NCI-H446 treated with DMSO at 0.1 percent for 48 hours (cell line): ENCODE results near the gene DGKB.
A peak's percentile ranks its signal among the peaks of the same experiment; 100 is the strongest.

Experiments
- DNase-seq: peaks from one replicate; lab custom pipeline; 2025; lab: John Stamatoyannopoulos, UW

Gene DGKB

DNA sequence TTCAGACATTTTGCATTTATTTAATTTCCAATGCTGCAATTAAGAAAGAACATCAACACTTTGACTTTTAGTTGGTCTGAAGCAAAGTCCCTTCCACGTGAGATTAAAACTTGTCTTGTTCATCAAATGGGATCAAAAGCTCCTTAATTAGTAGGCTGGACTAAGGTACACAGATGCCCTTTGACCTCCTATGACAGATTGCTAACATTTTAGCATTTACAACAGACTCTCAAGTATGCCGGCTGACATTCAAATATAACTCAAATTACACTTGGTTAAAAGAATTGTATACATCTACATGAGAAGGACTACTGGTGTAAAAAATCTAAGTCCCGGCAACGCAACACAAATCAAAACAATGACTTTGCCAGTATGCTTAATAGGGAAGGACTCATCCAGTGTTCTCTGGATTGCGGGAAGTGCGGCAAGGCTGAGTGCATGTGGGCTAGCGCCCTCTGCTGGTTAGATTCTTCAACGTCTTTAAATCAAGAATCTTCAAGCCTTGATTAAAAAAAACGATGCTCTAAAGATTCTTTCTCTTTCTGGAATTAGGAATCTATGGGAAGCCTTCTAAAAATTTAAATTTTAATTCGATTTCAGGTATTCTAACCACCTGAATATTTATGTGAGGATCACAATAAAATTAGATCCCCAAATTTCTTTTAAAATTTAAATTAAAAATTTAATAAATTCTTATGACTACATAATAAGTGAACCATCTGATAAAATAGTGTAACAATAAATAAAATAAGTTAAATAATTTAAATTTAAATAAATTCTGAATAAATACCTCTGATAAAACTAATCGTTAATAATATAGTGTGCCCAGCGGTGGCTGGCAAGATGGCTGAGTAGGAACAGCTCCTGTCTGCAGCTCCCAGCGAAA is 444.7 kb downstream of the DGKB start:
- peak; percentile 73 for DNase-seq

DNA sequence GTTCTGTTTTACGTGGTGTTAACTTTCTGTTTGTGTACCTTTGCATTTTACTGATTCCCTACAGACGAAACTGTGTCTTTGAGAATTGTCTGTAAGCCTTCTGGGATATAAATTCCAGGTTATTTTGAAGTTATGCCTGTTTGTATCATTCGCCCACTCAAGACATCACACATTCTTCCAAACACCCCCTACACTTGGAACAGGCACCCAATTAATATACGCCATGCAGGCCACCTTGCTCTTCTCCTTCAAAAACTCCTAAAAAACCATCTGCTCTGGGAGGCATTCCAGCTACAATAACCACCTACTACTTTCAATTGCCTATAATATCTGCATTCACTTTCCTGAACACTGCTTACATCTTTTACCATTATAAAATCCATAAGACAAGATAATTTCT is 453.3 kb downstream of the DGKB start:
- no peak for DNase-seq

GRCh38 chr7:14446829-14447228 is 455.7 kb downstream of the DGKB start:
- no peak for DNase-seq

GRCh38 chr7:14446219-14446618 is 456.3 kb downstream of the DGKB start:
- no peak for DNase-seq

- no peak for DNase-seq
These were observed 464.2 kb downstream of the DGKB start for GRCh38 chr7:14438366-14438765.

DNA sequence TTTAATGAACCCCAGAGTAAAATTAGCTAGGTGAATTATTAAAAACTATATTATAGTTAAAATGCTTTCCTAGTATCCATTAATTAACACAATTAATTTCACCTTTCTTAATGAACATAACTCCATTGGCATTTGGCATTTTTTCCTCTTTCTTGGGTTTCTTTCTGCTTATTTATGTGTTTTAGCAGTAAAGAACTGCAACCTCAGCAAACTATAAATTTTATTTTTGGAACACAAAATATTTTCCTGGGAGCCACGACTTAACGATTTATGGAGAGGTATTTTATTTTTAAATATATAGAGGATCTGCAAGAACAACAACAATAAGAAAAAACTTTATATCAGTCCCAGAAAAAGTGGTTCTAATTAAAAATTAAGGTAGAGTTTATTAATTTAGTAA is 465.7 kb downstream of the DGKB start:
- no peak for DNase-seq

DNA sequence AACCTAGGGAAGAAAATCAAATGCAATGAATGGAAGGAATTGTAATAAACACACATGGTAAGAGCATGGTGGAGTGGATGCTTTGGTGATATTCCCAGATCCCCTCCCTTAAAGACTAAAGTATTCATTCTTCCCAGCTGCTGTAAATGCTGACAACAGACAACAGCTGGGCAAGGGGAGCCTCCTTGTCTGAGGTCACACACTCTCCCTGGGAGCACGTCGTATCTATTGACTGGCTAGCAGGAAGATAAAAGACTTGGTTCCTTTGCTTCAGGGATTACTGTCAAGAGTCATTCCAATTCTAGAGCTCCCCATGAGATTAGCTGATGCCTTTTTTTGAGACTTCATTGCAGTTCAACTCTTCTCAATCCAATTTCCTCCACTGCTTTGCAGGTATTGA is 469.6 kb downstream of the DGKB start:
- no peak for DNase-seq

DNA sequence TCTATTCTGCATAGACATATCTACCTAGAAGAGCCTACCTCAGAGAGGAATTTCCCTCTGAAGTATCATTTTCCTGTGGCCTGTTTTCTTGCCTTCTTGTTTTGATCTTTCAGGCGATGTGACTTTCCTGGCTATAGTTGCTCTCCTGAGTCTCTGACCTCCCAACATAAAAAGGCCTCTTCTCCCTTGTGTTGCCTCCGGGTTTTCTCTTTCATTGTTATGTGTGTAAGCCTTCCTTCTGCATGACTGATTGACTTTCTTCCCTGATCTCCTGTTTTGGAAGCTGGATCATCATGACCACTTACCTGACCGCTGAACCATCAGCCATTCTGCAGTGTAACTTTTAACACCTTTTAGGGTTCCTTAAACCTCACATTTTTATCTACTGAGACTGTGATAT is 471.6 kb downstream of the DGKB start:
- no peak for DNase-seq

- DNase-seq: no peak
These were observed 477.0 kb downstream of the DGKB start for GRCh38 chr7:14425559-14425958.

DNA sequence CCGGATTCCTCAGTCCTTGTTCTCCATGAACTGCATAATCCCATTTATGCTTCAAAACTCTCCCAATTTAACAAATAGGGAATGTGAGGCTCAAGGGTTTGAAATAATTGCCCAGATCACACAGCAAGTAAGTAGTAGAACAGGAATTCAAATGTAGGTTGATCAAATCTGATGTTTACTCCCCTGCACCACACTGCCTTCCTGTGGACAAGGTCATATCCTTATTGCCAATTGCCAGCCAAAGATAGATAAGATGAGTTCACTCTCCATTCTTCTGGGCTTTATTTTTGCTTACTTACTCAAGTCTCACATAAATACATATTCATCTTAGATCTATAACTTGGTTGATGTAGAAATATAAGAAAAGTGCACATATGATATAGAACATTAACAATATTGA is 477.9 kb downstream of the DGKB start:
- DNase-seq: no peak

- DNase-seq: no peak
These were observed 481.8 kb downstream of the DGKB start for GRCh38 chr7:14420768-14421167.

DNA sequence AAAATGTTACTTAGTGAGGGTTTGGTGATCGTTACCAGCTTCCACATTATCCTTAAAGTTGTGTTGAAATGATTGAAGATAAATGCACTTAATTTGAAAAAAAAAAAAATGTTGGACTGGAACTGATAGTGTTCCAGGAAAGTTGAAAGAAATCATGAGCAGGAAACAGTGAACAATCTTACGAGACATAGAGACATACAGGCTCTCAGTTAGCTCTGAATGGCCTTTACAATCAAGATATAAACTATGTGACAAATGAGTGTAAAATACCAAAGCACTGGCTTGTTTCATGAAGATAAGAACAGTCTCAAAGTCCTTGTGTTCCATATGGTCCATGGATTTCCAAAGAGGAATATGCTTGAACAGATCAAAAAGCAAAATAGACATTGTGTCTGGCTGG is 483.0 kb downstream of the DGKB start:
- DNase-seq: no peak

DNA sequence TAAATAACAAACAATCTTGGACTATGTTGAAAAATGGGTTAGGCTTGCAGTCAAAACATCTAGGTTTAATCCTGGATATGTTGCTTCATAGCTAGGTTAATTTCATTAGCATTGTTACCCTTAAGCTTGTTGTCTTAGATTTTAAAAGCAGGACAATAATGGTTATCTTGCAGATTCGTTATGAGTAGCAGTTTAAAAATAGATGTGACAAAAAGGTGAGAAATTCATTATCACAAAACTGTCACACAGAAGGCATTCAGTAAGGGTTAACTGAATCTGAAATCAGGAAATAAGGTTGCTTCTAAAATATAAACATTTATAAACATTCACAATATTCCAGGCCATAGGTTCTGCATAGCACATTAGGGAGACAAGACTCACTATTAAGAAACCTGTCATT is 483.9 kb downstream of the DGKB start:
- DNase-seq: no peak

- DNase-seq: no peak
These were observed 488.1 kb downstream of the DGKB start for GRCh38 chr7:14414274-14414986.

DNA sequence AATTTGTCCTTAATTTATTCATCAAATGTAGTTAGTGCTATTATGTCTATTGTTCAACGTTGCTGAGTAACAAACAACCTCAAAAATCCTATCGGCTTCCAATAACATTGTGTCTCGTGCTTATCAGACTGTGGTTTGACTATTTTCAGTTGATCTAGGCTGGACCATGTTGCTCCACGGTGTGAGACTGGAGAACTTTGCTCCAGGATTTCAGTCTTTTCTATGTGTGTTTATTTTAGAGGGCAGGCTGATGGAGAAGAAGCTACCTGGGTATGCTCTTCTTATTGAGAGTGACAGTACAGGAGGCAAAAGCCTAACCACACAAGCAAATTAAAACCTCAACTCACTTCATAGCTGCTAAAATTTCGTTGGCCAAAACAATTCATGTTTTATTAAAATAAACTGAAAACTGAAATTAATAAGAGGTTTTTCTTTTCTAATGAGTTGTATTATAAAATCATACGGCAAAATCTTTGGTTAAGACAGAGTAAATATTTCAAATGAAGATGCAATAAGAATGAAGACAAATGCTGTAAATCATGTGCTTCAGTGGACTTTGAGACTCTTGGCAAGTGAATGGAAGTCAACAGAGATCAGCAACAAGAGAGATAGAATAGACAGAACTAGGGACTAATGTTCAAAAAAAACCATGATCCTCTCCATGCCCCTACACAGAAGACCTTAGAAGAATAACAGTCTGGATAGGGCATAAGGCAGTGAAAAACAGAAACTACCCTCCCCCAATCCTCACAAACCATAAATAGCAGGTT is 495.1 kb downstream of the DGKB start:
- DNase-seq: no peak

GRCh38 chr7:14403587-14403986 is 499.0 kb downstream of the DGKB start:
- no peak for DNase-seq

DNA sequence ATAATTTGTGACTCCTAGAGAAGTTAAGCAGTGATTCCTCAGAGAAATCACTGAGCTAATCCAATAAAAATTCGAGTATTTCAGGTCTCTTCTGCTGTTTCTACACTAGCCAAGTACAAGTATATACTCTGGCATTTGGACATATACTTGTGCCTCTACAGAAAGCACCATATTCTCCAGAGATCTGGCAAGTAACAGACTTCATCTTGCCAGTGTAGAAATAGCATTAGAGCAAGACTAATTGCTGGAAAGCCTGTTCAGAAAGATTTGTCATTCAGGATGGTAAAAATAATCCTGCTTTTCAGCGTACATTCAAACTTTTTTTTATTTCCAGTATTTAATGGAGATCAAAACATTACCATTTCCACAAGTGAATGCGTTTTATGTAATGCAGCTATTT is 502.3 kb downstream of the DGKB start:
- DNase-seq: peak; percentile 48

DNA sequence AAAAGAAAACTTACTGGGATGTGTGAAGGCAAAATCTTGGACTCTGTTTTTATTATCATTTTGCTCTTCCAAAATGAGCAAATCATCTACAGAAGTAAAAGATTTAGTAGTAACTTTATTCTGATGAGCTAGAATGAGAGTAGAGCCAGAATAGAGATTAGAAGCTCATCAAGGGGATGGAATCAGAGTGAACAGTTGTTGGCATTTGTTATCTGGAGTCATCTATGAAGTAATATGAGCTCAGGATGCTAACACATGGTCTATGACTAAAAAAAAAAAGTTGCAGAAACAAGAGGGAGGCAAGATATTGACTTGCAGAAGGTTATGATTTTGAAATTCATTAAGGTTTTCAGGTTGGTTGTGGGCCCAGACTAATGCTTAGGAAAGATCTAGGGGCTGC is 504.0 kb downstream of the DGKB start:
- no peak for DNase-seq

DNA sequence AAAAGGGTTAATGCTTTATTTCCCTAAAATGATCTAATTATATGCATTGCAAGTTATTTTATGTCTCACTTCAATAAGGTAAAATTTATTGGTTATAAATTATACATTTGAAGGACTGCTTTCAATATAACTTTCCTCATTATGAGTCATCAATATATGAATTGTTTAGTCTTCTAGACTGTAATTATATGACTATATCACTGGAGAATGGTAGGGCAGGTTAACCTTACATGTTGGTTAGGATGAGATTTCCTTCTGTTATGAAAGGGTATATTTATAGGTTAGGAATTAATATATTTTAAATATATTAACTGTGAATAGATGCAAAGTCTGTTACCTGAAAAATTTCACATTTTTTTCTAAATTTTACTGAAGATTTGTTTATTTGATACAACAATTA is 506.7 kb downstream of the DGKB start:
- DNase-seq: no peak

- DNase-seq: no peak
These were observed 507.8 kb downstream of the DGKB start for GRCh38 chr7:14394786-14395185.

DNA sequence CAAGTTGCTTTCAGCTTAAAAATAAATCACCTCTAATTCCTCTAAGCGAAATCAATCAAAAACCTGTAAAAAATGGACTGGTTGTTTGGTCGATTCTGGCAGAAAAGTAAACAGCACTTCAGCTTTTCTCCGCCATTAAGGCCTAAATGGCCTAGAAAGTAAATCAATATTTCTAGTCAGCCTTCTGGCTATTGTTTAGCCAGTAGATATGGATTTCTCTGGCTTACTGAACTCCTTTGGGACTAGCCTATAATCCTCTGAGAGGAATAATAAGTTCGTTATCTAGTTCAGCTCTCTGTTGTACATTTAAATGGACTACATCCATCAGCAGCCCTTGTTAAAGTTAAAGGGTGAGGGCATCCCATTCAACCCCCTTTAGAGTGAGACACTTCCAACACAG is 513.0 kb downstream of the DGKB start:
- peak; percentile 32 for DNase-seq

GRCh38 chr7:14389181-14389591 is 513.4 kb downstream of the DGKB start:
- peak; percentile 61 for DNase-seq

DNA sequence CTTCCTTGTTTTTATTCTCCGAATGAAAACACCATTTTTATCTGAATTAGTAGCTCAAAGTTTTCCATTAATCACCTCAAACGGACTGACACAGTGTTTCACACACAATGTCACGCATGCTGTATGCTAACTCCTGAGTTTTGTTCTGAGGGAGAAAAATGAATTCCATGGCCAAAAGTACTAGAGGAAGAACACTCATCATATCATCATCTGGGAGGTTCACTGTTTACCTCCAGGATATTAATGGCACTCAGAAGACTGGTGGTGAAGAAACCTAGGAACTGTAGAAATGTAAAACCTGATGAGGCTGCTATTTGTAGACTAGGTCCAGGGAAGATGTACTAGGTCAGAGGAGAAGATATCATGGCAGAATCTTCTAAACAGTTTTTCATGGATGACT is 517.5 kb downstream of the DGKB start:
- DNase-seq: no peak
